ENCODE results near the gene MUS81. TPM values are rescaled to one million over a fixed set of nuclear protein-coding genes. Genes with fewer than 3 reads are reported as not detected.

MUS81 gene
- total and polyA plus RNA-seq, 2 donors (not counting 3 experiments of a cell fraction or from before 2014, with no cell fraction given) = 57.9 to 76.9 TPM

- peak overlapping the region; percentile 56 for H3K4me2 ChIP-seq (ENCODE audit: insufficient read depth, low read length)
- dilution Hi-C loops (cut with MboI; ENCODE audit: extremely low pct_ligation_motif_present, low sequenced_read_pairs) = no loop called here
- H3K4me3 ChIP-seq (replicated peaks in 1 of 3; ENCODE audit: insufficient read depth in 1 of 3, low read depth in 1 of 3, low read length in 3 of 3) = no peak overlapping the region
These were observed 40.6 kb downstream of the MUS81 start for GRCh38 chr11:65900899-65901180.

More at GRCh38 chr11:65900899-65901180, 40.6 kb downstream of the MUS81 start:
- ChIA-PET CTCF (interaction anchor here (1.0 to 6.2 kb wide), 4 partner anchors 11 to 16 kb away, joined by 4 to 69 read pairs (median 15); partner anchors contain the start of genes CCDC85B and FIBP), POLR2A (interaction anchor here (0.8 to 4.2 kb wide), 7 partner anchors 10 to 17 kb away, joined by 4 to 29 read pairs (median 6); partner anchors contain the start of genes CCDC85B and FIBP)
- no peaks in the 10 kb centered on the region for H3K9me1 ChIP-seq (replicated peaks; ENCODE audit: control insufficient read depth, extremely low read depth, insufficient read depth, low read length)
- H4K20me1 ChIP-seq (replicated peaks; ENCODE audit: control insufficient read depth, extremely low read depth, insufficient read depth, low read length) = no peaks in the 10 kb centered on the region
- TF ChIP-seq JUN (IDR thresholded peaks at IDR 0.05; ENCODE audit: borderline replicate concordance, insufficient read depth, insufficient read length, low read depth) (no peak), POLR2A (IDR thresholded peaks at IDR 0.05; ENCODE audit: low read depth, low read length) (no peak), EZH2 (IDR thresholded peaks at IDR 0.05; ENCODE audit: borderline replicate concordance, low read depth, low read length, severe bottlenecking) (no peak), FOS (IDR thresholded peaks at IDR 0.05; ENCODE audit: borderline replicate concordance, insufficient read depth, low read length) (no peak), POLR2AphosphoS5 (IDR thresholded peaks at IDR 0.05; ENCODE audit: insufficient read depth, low read depth, low read length) (no peak), MYC (IDR thresholded peaks at IDR 0.05; ENCODE audit: low read depth, low read length) (no peak), CTCF (IDR thresholded peaks at IDR 0.05; ENCODE audit: extremely low read depth in 1 of 2, insufficient read depth in 1 of 2, low read depth in 1 of 2, low read length in 2 of 2) (no peak), GATA2 (IDR thresholded peaks at IDR 0.05; ENCODE audit: insufficient read depth, insufficient read length, low read depth, low read length) (no peak)
- TF ChIP-seq, protein P1, sequence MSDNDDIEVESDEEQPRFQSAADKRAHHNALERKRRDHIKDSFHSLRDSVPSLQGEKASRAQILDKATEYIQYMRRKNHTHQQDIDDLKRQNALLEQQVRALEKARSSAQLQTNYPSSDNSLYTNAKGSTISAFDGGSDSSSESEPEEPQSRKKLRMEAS (IDR thresholded peaks at IDR 0.05; ENCODE audit: insufficient read depth, insufficient read length) = no peak
- intact Hi-C loops (cut with micrococcal nuclease) = loop anchor here (1.0 kb wide), 1 partner anchor 14 kb away; no protein-coding TSS in a partner anchor
- no TSS peak for BruUV-seq (replicated peaks)
- H3K36me3 ChIP-seq (ENCODE audit: control insufficient read depth in 2 of 2, extremely low read depth in 1 of 2, insufficient read depth in 2 of 2, low read length in 2 of 2) = peaks cover 1 to 2% of the 10 kb centered on the region in 2 experiments
- H3K79me2 ChIP-seq (ENCODE audit: control insufficient read depth, insufficient read depth, low read length) = peaks cover 41% of the 10 kb centered on the region
- no peak overlapping the region for H2AFZ ChIP-seq (ENCODE audit: low read depth, low read length)
- peak overlapping the region; percentile 50 for H3K27ac ChIP-seq (ENCODE audit: insufficient read depth, low read depth, low read length)
- H3K4me1 ChIP-seq (ENCODE audit: control insufficient read depth, extremely low read depth, insufficient read depth, low read length) = peaks cover 34% of the 10 kb centered on the region
- H3K27me3 ChIP-seq (ENCODE audit: control insufficient read depth in 2 of 2, insufficient read depth in 2 of 2, low read length in 2 of 2) = no peaks in the 10 kb centered on the region
- peak overlapping the region; percentile 48 for H3K9ac ChIP-seq (replicated peaks; ENCODE audit: extremely low read depth, insufficient read depth, low read length)
- FAIRE-seq (no peak), DNase-seq (ENCODE audit: low read depth, low spot score) (no peak)
- no peaks in the 10 kb centered on the region for H3K9me3 ChIP-seq (replicated peaks; ENCODE audit: control insufficient read depth, insufficient read depth, low read length)

All from endothelial cell of umbilical vein (primary cell).